ENCODE data around the gene ECHS1.
A peak's percentile ranks its signal among the peaks of the same experiment; 100 is the strongest.

Gene ECHS1

GRCh38 chr10:133335246-133336117 lies 37.7 kb downstream of the ECHS1 start:
- H3K27ac ChIP-seq, result no peak overlapping the region
- TF ChIP-seq ZFX (IDR thresholded peaks at IDR 0.05; ENCODE audit: borderline replicate concordance), result no peak
- TF ChIP-seq, protein P1, sequence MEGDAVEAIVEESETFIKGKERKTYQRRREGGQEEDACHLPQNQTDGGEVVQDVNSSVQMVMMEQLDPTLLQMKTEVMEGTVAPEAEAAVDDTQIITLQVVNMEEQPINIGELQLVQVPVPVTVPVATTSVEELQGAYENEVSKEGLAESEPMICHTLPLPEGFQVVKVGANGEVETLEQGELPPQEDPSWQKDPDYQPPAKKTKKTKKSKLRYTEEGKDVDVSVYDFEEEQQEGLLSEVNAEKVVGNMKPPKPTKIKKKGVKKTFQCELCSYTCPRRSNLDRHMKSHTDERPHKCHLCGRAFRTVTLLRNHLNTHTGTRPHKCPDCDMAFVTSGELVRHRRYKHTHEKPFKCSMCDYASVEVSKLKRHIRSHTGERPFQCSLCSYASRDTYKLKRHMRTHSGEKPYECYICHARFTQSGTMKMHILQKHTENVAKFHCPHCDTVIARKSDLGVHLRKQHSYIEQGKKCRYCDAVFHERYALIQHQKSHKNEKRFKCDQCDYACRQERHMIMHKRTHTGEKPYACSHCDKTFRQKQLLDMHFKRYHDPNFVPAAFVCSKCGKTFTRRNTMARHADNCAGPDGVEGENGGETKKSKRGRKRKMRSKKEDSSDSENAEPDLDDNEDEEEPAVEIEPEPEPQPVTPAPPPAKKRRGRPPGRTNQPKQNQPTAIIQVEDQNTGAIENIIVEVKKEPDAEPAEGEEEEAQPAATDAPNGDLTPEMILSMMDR (IDR thresholded peaks at IDR 0.05), result no peak

- no peak overlapping the region for H3K27ac ChIP-seq
- no peak for TF ChIP-seq ZFX (IDR thresholded peaks at IDR 0.05; ENCODE audit: borderline replicate concordance)
- TF ChIP-seq, protein P1 (IDR thresholded peaks at IDR 0.05), result no peak
Observed at GRCh38 chr10:133334503-133335245, 38.5 kb downstream of the ECHS1 start.

- TF ChIP-seq ZFX (IDR thresholded peaks at IDR 0.05; ENCODE audit: borderline replicate concordance), result no peak
- TF ChIP-seq, protein P1 (IDR thresholded peaks at IDR 0.05), result no peak
- no peak overlapping the region for H3K27ac ChIP-seq
Observed at GRCh38 chr10:133332936-133333699, 40.0 kb downstream of the ECHS1 start.

DNA sequence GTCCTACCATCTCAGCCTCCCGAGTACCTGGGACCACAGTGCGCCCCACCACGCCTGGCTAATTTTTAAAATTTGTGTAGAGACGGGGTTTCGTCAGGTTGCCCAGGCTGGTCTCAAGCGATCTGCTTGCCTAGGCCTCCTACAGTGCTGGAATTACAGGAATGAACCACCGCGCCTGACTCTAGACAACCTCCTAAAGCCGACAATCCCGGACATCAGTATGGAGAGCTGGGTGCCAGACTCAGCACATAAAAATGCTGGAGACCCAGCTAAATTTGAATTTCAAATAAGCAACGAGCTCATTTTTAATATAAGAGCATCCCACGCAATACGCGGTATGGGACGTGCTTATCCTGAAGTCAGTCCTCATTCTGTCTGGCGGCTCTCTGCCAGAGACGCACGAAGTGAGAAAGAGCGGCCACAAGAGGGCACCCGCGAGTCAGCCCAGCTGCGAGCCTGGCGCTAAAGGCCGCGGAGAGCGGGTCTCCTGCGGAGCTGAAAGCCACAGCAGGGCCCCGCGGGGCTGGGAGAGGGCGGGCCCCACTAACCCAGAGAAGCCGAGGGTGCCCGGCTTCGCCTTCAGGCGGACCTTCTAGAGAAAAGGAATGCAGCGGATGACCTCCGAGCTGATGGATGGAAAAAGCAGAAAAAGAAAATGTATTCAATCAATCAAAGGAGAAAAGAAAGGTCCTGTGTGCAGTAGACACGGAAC lies 43.5 kb downstream of the ECHS1 start:
- TF ChIP-seq, protein P1 (IDR thresholded peaks at IDR 0.05), result peak; percentile 99
- no peak for TF ChIP-seq ZFX (IDR thresholded peaks at IDR 0.05; ENCODE audit: borderline replicate concordance)
- H3K27ac ChIP-seq, result no peak overlapping the region

GRCh38 chr10:133328358-133329343 lies 44.5 kb downstream of the ECHS1 start:
- no peak for TF ChIP-seq ZFX (IDR thresholded peaks at IDR 0.05; ENCODE audit: borderline replicate concordance)
- TF ChIP-seq, protein P1 (IDR thresholded peaks at IDR 0.05), result no peak
- no peak overlapping the region for H3K27ac ChIP-seq

All from 22Rv1 (cell line).